GM18517 (cell line): Measurements from ENCODE around the gene BAX.

Experiments used
- ATAC-seq: cut with Tn5 transposase; IDR thresholded peaks from one replicate; pipeline ENCODE4 v1.9.1; 2021; ENCODE audit warnings: mild to moderate bottlenecking, moderate library complexity; ENCODE audit not compliant: unreplicated experiment

The BAX gene

DNA sequence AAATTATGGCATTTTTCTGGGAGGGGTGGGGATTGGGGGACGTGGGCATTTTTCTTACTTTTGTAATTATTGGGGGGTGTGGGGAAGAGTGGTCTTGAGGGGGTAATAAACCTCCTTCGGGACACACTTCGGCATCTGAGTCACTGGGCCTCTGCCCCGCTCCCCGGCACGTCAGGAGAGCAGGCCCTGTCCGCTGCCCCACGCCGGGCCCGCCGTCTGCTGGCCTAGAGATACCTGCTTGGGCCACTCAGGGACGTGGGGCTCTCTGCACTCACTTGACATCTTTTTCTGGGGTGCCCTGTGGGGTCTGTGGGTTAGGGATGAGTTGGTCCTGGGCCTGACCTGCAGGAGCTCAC, 7.0 kb downstream of the BAX start:
- ATAC-seq = no peak

DNA sequence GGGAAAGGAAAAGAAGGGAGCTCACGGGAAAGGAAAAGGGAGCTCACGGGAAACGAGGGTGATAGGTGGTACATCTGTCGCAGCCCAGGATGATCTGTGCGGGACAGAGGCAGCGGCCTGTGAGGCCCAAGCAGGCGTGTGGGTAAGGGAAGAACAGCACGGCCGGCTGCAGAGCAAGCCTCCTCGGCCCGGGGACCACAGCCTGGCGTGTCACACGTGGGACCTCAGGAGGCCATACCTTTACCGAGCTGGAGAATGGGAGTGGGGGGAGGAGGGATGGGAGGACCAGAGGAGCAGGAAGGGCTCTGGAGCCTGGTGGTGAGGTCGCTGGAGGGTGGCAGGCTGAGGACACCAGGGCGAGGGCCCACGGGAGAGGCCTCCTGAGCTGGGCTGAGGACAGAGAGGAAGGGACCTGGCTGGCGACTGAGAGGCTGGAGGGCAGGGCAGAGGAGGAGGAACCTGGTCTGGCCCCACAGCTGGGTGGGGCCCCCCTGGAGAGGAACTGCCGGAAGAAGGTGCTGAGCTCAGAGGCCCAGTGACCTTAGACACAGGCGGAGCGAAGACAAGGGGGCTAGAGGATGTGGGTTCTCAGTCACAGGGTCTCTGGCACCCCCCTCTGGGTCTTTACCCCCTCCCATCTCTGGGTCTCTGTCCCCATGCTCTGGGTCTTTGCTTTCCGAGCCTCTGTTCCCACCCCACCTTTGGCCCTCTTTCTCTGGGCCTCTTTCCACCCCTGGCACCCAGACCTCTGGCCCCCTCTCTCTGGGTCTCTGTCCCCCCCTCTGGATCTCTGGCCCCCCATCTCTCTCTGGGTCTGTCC, 7.6 kb downstream of the BAX start:
- no peak for ATAC-seq

DNA sequence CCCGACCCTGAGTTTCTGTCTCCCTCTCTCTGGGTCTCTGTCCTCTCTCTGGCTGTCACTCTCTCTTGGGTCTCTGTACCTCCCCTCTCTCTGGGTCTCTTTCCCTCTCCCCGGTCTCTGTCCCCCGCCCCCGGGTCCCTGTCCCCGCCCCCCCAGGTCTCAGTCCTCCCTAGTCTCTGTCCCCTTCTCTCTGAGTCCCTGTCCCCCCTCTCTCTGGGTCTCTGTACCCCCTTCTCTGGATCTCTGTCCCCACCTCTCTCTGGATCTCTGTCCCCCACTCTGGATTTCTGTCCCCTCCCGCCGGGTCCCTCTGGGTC, 8.1 kb downstream of the BAX start:
- no peak for ATAC-seq

GRCh38 chr19:48963371-48964204, 8.9 kb downstream of the BAX start:
- no peak for ATAC-seq

DNA sequence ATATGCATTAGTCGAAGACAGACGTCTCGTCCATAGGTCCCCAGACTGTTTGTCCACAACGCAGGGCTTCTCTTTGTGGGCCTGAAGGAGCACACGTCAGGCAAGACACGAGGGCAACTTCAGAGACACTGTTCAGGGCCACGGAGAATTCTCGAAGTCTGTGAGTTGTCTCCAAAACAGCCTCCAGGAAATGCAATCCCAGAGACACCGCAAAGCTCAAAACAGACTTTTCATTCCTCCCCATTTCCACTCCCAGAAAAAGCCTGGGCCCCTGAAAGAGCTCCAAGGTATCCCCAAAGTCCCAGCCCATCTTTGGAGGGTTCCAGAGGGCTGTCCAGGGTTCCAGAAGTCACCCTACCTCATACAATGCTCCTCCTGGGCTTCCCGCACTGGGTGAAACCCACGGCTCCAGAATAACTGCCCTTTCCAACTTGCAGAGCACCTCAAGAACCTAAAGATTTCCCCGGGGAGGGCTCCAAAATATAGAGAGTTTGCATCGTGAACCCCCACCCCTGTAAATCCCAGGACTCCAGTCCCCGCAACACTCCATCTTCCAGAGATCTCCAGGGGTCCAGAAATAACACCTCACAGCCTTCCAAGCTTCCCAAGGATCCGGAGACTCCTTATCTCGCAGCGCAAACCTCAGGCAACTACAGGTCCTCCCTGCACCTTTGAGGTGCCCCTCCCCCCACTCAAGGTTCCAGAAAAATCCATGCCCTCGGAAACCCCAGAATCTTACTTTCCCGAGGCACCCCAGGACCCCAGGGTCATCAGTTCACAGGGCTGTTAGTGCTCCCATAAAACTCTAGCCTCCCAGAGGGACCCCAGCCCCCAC, 9.7 kb downstream of the BAX start:
- no peak for ATAC-seq

DNA sequence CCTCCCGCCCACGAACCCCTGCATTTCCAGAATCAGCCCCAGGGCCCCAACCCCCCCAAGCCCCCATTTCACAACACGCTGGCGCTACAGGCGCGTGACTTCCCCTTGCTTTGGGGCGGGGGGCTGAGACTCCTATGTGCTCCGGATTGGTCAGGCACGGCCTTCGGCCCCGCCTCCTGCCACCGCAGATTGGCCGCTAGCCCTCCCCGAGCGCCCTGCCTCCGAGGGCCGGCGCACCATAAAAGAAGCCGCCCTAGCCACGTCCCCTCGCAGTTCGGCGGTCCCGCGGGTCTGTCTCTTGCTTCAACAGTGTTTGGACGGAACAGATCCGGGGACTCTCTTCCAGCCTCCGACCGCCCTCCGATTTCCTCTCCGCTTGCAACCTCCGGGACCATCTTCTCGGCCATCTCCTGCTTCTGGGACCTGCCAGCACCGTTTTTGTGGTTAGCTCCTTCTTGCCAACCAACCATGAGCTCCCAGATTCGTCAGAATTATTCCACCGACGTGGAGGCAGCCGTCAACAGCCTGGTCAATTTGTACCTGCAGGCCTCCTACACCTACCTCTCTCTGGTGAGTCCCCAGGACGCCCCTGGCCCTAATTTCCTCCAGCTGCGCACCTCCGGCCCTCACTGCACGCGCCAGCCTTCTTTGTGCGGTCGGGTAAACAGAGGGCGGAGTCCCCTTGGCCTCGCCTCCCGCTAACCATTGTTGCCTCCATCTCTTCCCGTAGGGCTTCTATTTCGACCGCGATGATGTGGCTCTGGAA, 10.5 kb downstream of the BAX start, which contains the start of gene FTL:
Gene FTL, plus strand, starts transcription at position 270 of the 766 bp plus-strand sequence. Its CDS starts 199 bp downstream, at position 469.
- ATAC-seq = peak; percentile 48

DNA sequence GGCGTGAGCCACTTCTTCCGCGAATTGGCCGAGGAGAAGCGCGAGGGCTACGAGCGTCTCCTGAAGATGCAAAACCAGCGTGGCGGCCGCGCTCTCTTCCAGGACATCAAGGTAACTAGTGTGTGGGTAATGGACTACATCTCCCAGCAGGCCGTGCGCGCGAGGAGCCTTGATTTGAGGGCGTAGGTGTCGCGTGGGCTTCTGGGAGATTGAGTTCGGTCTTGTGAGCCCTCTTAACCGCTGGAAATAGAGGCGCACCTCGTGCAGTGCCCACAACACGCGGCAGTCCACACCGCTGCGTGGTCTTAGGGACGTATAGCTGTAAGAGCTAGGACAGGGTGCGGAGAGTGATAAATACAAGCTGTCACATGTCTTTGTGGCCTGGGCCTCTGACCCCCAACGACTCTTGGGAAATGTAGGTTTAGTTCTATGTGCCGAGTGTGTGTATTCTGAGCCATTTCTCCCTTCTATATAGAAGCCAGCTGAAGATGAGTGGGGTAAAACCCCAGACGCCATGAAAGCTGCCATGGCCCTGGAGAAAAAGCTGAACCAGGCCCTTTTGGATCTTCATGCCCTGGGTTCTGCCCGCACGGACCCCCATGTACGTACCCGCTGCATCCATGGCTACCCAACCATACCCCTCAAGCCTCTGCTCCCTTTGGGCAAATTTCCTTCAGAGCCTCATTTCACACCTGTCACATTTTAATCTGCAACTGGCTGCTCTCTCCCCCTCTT, 11.3 kb downstream of the BAX start:
- peak; percentile 25 for ATAC-seq

DNA sequence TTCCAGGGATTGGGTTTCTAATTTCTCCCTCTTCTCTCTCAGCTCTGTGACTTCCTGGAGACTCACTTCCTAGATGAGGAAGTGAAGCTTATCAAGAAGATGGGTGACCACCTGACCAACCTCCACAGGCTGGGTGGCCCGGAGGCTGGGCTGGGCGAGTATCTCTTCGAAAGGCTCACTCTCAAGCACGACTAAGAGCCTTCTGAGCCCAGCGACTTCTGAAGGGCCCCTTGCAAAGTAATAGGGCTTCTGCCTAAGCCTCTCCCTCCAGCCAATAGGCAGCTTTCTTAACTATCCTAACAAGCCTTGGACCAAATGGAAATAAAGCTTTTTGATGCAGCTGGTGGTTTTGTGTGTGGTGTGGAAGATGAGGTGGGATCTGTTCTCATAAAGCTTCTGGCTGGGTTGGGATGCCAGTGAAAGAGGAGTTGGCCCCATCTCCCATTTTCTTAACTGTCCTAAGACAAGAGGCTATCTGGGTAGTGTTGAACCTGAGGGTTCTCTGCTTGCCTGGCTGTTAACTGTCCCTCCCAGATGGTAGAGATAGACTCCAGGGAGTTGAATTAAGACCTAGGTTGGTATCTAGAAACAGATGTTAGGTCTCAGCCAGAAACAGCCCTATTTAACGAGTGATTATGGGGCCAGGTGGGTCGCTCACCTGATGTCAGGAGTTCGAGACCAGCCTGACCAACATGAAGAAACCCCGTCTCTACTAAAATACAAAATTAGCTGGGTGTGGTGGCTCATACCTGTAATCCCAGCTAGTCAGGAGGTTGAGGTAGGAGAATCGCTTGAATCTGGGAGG, 12.1 kb downstream of the BAX start:
- ATAC-seq = no peak

DNA sequence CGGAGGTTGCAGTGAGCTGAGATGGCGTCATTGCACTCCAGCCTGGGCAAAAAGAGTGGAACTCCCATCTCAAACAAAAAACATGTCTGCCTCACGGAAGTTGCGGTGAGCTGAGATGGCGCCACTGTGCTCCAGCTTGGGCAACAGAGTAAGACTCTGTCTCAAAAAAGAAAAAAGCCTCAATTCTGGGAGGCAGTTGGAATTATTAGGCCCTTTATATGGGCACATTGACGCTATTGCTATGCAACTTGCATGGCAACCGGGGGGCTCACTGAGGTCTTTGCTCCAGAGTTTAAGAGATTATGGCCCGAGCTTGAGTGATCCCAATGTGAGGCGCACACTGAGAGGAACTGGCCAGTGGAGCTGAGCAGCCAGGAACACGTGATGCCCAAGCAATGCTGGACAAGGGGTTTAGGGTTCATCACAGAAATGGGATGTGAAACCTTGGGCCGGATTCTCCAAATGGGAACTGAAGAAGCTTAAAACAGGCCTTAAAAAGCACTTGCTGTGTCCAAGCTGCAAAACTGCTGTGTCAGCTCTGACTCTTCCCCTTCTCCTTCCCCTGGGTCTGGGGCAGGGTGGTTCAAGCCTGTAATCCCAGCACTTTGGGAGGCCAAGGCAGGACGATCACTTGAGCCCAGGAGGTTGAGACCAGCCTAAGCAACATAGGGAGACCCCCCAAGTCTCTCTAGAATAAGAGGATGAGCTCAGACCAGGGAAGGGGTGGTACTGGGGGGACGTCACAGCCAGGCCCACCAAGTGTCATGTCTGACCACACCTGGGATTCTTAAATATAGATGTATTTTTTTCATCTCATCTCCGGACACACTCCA, 12.9 kb downstream of the BAX start:
- no peak for ATAC-seq

GRCh38 chr19:48968179-48968661, 13.5 kb downstream of the BAX start:
- ATAC-seq = no peak

GRCh38 chr19:48968813-48969218, 14.1 kb downstream of the BAX start:
- no peak for ATAC-seq

DNA sequence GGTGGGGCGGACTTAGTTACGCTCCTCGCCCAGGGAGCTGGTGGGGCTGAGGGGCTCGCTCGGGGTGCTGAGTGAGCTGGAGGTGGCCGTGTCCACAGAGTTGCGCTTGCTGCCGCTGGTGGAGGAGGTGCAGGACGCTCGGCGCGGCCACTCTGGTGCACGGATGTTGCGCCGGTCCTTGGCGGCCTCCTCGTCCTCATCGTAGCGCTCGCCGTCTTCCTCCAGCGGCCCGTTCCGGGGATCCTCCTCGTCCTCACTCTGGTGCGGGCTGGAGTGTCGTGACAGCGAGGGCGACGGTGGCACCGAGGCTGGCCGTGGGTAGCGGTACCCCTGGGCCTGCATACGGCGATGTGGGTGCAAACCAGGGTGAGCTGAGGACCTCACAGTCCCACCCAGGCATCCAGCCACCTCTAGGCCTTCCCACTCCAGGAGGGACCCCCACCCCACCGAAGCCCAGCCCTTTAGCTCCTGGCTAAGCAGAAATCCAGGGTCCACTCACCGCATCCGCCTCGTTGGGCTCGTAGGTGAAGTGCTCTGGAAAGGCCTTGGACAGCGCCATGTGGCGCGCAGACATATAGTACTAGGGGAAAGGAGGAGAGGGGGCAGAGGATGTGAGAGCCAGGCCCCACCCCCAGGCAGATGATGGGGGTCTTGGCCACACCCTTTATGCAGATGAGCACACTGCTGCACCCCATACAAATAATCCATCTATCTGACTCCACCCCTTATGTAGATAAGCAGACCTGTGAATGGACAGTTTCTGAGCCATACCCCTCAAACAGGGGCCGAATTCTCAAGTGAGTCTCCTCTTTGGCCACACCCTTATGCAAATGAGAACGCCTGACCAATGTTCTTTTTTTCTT, 14.8 kb downstream of the BAX start:
- no peak for ATAC-seq

GRCh38 chr19:48970139-48970766, 15.6 kb downstream of the BAX start:
- ATAC-seq = no peak

GRCh38 chr19:48970923-48971395, 16.3 kb downstream of the BAX start:
- ATAC-seq = peak; percentile 44

GRCh38 chr19:48975947-48976847, 21.5 kb downstream of the BAX start:
- no peak for ATAC-seq
